HL-60 (cell line): ENCODE results near the gene CD2.

Source experiments
- DNase-seq, 2 experiments: peaks; one replicate each; pipeline ENCODE4 v3.0.0-alpha.2; 2010 to 2020; ENCODE audit warnings: low read depth in 1 of 2, low spot score in 1 of 2
- H3K27ac ChIP-seq: fragments of 250-450 bp; sonication (Bioruptor Pico); replicated peaks from 2 replicates; pipeline ENCODE4 v1.5.1; 2020; ENCODE audit warnings: mild to moderate bottlenecking, moderate library complexity
- H3K27me3 ChIP-seq: fragments of 250-450 bp; sonication (Bioruptor Pico); 2 replicates; pipeline ENCODE4 v1.5.1; 2021; ENCODE audit warnings: mild to moderate bottlenecking, moderate library complexity; ENCODE audit not compliant: insufficient read depth, poor library complexity, severe bottlenecking
- H3K4me3 ChIP-seq: replicated peaks from 2 replicates; pipeline ENCODE4 v1.5.1; 2011; ENCODE audit warnings: mild to moderate bottlenecking, control low read depth, low read length; ENCODE audit not compliant: insufficient read depth
- CTCF ChIP-seq: IDR thresholded peaks from one replicate; pipeline ENCODE4 v1.5.1; 2011; ENCODE audit warnings: low read length, control low read depth, inconsistent platforms; ENCODE audit not compliant: insufficient read depth
- GABPA ChIP-seq: IDR thresholded peaks from 2 replicates; pipeline ENCODE4 v1.6.1; 2012; ENCODE audit warnings: low read depth
- POLR2AphosphoS5 ChIP-seq: IDR thresholded peaks from 2 replicates; pipeline ENCODE4 v1.6.1; 2012; ENCODE audit warnings: low read depth
- REST ChIP-seq: IDR thresholded peaks from 2 replicates; pipeline ENCODE4 v1.6.1; 2012; ENCODE audit warnings: low read depth; ENCODE audit not compliant: insufficient replicate concordance
- SPI1 ChIP-seq: IDR thresholded peaks from 2 replicates; pipeline ENCODE4 v1.6.1; 2012; ENCODE audit warnings: low read depth, mild to moderate bottlenecking, borderline replicate concordance

CD2 gene

GRCh38 chr1:116764466-116764898 lies 10.3 kb downstream of the CD2 start:
- H3K4me3 ChIP-seq = no peak overlapping the region
- H3K27me3 ChIP-seq = no peaks in the 10 kb centered on the region
- no peak overlapping the region for H3K27ac ChIP-seq
- TF ChIP-seq REST (no peak), SPI1 (no peak), POLR2AphosphoS5 (no peak), CTCF (no peak), GABPA (no peak)
- no peak for DNase-seq

GRCh38 chr1:116764906-116765862 lies 11.0 kb downstream of the CD2 start:
- no peak overlapping the region for H3K4me3 ChIP-seq
- H3K27me3 ChIP-seq = no peaks in the 10 kb centered on the region
- no peak overlapping the region for H3K27ac ChIP-seq
- no peak for DNase-seq
- no peak for TF ChIP-seq GABPA
- no peak for TF ChIP-seq POLR2AphosphoS5
- TF ChIP-seq CTCF = no peak
- no peak for TF ChIP-seq REST
- TF ChIP-seq SPI1 = no peak

- no peaks in the 10 kb centered on the region for H3K27me3 ChIP-seq
- H3K4me3 ChIP-seq = no peak overlapping the region
- H3K27ac ChIP-seq = no peak overlapping the region
- DNase-seq = no peak
- TF ChIP-seq SPI1 (no peak), GABPA (no peak), CTCF (no peak), REST (no peak), POLR2AphosphoS5 (no peak)
Measured at GRCh38 chr1:116765962-116766361, 11.7 kb downstream of the CD2 start.
